Posterior vena cava (tissue), 2 donors: ENCODE results near the gene CNNM4. TPM values are rescaled to one million over a fixed set of nuclear protein-coding genes. Genes with fewer than 3 reads are reported as not detected.
"Not testable (repeated sequence)": the region's sequence is repeated elsewhere in the genome, so short reads cannot be mapped to it uniquely, and the experiment has no call there.

Source experiments
- DNase-seq: peaks from one replicate; pipeline ENCODE4 v3.0.0-alpha.2; 2020; ENCODE audit warnings: low spot score
- intact Hi-C, 2 donors: fragments of 100-400 bp; cut with DNase I; formaldehyde crosslinking; loops; one replicate each; pipeline versions ENCODE4 v1.14.1 to v1.14.2; 2022 to 2023
- total RNA-seq, 2 donors: library from RNA; stranded (reverse); fragmentation: NEBNext Ultra II Directional; extraction: Animal tissue kit (Norgen Biotek cat#: 25700); gene quantifications; one replicate each; pipeline ENCODE4 v1.2.1, GENCODE V29; 2021
- donor health status: DM: yes; HTN: yes; CAD: no.
- donor health status: DM: yes; HTN: yes; CAD: no.

Gene CNNM4
- total RNA-seq, 2 donors from 2014 or later, result 3.4 to 4.0 TPM

DNA sequence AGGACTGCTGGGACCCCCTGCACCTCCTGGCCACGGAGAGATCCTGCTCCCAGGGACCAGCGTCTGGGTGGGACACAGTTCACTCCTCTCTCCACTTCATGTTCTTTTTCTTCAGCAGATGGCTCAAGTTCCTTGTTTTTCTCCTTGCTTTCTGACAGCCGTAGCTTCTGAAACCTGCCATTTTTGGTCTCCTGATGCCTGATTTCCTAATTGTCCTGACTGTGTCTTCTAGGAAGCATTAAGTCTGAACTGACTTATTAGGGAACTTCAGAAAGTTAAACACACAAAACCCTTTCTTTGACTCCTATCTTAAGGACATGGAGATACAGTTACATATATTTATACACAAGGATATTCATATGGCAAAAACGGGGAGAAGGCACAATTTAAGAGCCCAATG, 22.7 kb downstream of the CNNM4 start:
- intact Hi-C loops, result no loop called here
- DNase-seq, result no peak

DNA sequence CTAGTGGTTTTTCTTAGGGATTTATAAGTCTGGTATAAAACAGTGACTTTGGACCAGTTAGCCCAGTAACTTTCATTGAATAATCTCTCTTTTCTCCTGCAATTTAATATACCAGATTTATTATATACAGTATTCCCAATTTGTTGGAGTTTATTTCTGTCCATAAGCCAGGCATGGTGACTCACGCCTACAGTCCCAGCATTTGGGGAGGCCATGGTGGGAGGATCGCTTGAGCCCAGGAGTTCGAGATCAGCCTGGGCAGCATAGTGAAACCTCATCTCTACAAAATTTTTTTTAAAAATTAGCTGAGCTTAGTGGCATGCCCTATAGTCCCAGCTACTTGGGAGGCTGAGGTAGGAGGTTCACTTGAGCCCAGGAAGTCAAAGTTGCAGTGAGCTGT, 26.7 kb downstream of the CNNM4 start:
- DNase-seq, result no peak
- intact Hi-C loops, result no loop called here

GRCh38 chr2:96788442-96789244, 27.9 kb downstream of the CNNM4 start:
- DNase-seq, result no peak
- intact Hi-C loops, result no loop called here

DNA sequence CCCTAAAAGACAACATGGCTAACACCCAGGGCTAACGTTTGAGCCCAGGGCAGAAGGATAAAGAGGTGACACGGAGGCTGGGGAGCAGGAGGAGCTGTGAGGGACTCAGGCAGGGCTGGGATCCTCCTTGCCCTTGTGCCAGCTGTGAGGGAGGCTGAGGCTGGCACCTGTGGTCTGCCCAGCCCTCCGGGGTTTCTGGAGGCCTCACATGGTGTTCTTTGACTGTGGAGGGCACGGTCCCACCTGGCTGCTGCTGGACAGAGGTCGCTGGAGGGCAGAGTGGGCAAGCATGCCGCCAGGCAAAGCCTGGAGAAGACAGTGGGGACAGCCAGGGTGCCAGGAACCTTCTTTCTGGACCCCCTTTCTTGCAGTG, 28.5 kb downstream of the CNNM4 start:
- intact Hi-C loops, result no loop called here
- DNase-seq, result no peak

DNA sequence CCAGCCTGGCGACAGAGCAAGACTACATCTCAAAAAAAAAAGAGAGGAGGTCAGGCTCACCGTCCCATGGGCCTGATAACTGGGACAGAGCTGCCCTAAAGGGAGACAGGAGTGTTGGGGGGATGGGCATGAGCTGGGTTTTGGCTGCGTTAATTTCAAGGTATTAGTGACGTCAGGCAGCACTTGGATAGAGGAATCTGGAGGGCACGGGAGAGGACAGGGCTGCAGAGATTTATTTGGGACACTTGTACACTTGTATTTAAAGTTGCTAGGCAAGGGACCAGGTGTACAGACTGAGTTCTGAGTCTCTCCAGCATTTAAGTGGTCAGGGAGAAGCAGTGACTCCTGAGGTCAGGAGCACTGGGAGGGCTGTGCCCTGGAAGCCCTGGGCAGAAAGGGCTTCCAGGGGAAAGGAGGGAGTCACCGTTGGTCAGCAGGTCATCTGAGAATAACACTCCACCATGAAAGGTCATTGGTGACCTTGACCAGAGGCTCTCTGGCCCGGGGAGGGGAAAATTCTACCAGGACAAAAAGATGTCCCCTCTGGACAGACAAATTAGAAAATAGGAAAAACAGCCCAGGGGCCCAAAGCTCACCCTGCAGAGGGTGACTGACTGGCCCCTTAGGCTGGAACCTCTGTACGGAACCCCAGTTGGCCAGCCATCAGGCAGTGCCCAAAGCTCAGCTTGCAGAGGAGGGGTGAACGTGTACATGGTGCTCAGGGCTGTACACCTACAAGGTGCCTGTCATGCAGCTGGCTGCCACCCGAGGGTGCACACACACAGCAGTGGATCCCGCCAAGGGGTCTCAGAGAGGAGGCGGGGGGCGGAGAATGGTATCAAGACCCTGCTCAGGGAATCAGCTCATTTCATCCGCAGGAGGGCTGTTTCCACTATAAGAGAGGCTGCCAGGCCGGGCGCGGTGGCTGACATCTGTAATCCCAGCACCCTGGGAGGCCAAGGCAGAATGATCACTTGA, 32.4 kb downstream of the CNNM4 start:
- intact Hi-C loops, result no loop called here
- no peak for DNase-seq

DNA sequence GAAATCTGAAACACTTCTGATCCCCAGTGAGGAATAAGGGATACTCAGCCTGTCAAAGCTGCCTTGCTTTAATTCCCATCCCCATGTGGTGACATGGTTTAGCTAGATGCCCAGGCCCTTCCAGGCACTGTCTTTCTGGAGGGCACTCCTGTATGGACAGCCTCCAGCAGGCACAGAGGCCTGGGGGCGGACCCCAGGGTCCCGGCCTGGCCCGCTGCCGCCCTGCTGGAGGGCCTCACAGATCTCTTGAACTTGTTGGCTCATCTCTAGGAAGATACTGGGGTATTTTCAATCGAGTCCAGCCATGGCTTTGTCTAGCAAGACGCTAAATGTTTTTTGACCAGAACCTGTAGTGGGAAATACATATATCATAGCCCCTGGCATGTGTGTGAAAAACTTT, 34.4 kb downstream of the CNNM4 start:
- intact Hi-C loops, result no loop called here
- no peak for DNase-seq

GRCh38 chr2:96796497-96796896, 35.8 kb downstream of the CNNM4 start:
- DNase-seq, intact Hi-C loops: not testable (repeated sequence)

- intact Hi-C loops, result no loop called here
Observed at GRCh38 chr2:96797066-96797625, 36.4 kb downstream of the CNNM4 start.

GRCh38 chr2:96798733-96799622, 38.3 kb downstream of the CNNM4 start:
- intact Hi-C loops, result no loop called here
- no peak for DNase-seq

More at GRCh38 chr2:96797066-96797625, 36.4 kb downstream of the CNNM4 start:
- DNase-seq, result no peak

- no peak for DNase-seq
- intact Hi-C loops, result no loop called here
Observed at GRCh38 chr2:96799623-96799935, 38.9 kb downstream of the CNNM4 start.

- DNase-seq, result no peak
- intact Hi-C loops, result no loop called here
Observed at GRCh38 chr2:96800061-96801004, 39.6 kb downstream of the CNNM4 start.

DNA sequence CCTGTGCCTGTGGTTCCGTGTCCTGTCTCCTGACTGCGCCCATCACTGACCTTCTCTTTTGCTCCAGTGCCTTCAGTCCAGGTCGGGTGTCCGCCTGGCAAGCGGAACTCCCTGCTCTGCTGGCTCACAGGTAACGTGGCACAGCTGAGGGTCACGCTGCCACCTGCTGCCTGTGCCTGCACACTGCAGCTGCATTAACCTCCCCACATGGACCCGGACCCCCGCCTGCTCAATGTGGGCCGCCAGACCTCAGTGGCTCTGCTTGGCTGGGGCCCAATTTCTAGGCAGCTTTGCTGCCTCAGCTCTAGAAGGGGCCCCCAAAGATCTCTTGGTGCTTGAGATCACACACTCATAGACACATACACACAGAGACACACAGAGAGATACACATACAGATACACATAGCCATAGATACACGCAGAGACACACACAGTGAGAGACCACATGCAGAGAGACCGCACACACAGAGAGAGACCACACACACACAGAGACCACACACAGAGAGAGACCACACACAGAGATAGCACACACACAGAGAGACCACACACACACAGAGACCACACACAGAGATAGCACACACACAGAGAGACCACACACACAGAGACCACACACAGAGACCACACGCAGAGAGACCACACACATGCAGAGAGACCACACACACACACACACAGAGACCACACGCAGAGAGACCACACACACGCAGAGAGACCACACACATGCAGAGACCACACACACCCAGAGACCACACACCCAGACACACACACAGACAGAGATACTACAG, 40.5 kb downstream of the CNNM4 start:
- peak; percentile 89 for DNase-seq
- intact Hi-C loops, result no loop called here

DNA sequence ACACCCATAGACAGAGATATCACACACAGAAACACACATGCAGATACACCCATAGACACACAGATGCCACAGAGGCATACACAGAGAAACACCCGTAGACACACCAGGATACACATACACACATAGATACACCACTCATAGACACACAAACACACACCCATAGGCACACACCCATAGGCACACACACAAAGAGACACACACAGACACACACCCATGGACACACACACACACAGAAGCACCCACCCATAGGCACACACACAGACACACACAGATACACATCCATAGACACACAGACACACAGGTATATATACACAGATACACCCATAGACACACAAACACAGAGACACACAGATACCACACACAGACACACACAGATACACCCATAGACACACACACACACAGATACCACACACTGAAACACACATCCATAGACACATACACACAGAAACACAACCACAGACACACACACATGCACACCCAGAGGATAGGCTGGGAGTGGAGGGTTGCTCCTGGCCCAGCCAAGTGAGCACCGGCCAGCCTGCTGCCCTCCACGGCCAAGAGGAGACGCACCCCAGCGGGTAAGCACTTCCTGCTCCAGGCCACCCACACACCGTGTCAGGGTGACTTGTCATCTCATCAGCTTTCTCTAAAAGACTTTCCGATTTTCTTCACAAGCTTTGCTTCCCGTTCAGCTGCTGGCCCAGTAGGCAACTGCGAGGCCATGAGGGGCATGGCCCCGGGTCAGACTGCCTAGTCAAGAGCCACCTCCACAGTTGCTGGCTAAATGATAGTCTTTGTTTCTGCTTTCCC, 41.3 kb downstream of the CNNM4 start:
- DNase-seq, result no peak
- intact Hi-C loops, result no loop called here

- intact Hi-C loops, result no loop called here
- no peak for DNase-seq
Observed at GRCh38 chr2:96802721-96803120, 42.0 kb downstream of the CNNM4 start.

- no peak for DNase-seq
- intact Hi-C loops, result no loop called here
Observed at GRCh38 chr2:96804986-96805385, 44.3 kb downstream of the CNNM4 start.

GRCh38 chr2:96805946-96806345, 45.2 kb downstream of the CNNM4 start:
- DNase-seq, result peak; percentile 19
- intact Hi-C loops, result not testable (repeated sequence)
